Ishikawa (cell line): Measurements from ENCODE around the gene DSP.

Source experiments
- CEBPB ChIP-seq: IDR thresholded peaks from 2 replicates; pipeline ENCODE4 v1.6.1; 2012
- CREB1 ChIP-seq: IDR thresholded peaks from 2 replicates; pipeline ENCODE4 v1.6.1; 2012; ENCODE audit warnings: low read depth
- EGR1 ChIP-seq: IDR thresholded peaks from 2 replicates; pipeline ENCODE4 v1.6.1; 2012
- EP300 ChIP-seq: IDR thresholded peaks from 2 replicates; pipeline ENCODE4 v1.6.1; 2012; ENCODE audit warnings: borderline replicate concordance
- FOXM1 ChIP-seq: IDR thresholded peaks from 2 replicates; pipeline ENCODE4 v1.6.1; 2012; ENCODE audit warnings: low read depth, borderline replicate concordance
- MAX ChIP-seq: IDR thresholded peaks from 2 replicates; pipeline ENCODE4 v1.6.1; 2012
- NFIC ChIP-seq: IDR thresholded peaks from 2 replicates; pipeline ENCODE4 v1.6.1; 2012
- RAD21 ChIP-seq: IDR thresholded peaks from 2 replicates; pipeline ENCODE4 v1.6.1; 2012; ENCODE audit warnings: low read depth
- REST ChIP-seq: IDR thresholded peaks from 2 replicates; pipeline ENCODE4 v1.6.1; 2012; ENCODE audit warnings: low read depth, mild to moderate bottlenecking
- TAF1 ChIP-seq: IDR thresholded peaks from 2 replicates; pipeline ENCODE4 v1.6.1; 2012; ENCODE audit warnings: low read depth, mild to moderate bottlenecking
- TEAD4 ChIP-seq: IDR thresholded peaks from 2 replicates; pipeline ENCODE4 v1.6.1; 2012
- USF1 ChIP-seq: IDR thresholded peaks from 2 replicates; pipeline ENCODE4 v1.6.1; 2012

DNA sequence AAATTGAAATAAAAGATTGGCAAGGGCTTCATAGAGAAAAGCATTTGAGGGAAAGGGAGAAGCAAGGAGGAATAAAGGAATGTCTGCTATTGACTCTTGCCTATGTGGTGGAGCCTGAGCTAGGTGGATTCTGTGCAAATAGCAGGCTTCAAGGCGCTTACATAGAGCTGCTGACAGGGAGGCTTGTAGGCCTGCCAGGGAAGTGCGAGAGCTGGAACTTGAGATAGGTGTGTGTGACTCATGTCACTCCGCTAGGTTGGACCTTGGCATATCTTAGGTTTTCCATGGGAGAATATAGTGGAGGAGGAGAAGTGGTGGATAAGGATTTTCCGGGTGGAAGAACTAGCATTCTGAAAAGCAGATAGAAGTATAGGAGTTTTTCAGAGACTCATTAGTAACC, 62.5 kb downstream of the DSP start:
- no peak for TF ChIP-seq NFIC
- no peak for TF ChIP-seq REST
- TF ChIP-seq MAX = no peak
- no peak for TF ChIP-seq CREB1
- TF ChIP-seq TAF1 = no peak
- TF ChIP-seq CEBPB = no peak
- no peak for TF ChIP-seq FOXM1
- TF ChIP-seq EGR1 = no peak
- no peak for TF ChIP-seq RAD21
- TF ChIP-seq TEAD4 = no peak
- TF ChIP-seq USF1 = no peak
- TF ChIP-seq EP300 = no peak
